Activated T-cell treated with anti-CD3 and anti-CD28 coated beads, Interleukin-2, amount 50 U/mL, for 24 hours (primary cell): Measurements from ENCODE around the gene TYW5.

ENCODE experiments used
- DNase-seq: peaks from one replicate; pipeline ENCODE4 v3.0.0-alpha.2; 2020
- H3K27ac Mint-ChIP-seq: 2 replicates; pipeline ENCODE4 v1.8.0; 2020; ENCODE audit warnings: mild to moderate bottlenecking, mixed read lengths
- H3K27me3 Mint-ChIP-seq: 2 replicates; pipeline ENCODE4 v1.8.0; 2020; ENCODE audit warnings: mixed read lengths
- H3K36me3 Mint-ChIP-seq: 2 replicates; pipeline ENCODE4 v1.8.0; 2020; ENCODE audit warnings: low read depth, mixed read lengths
- H3K4me1 Mint-ChIP-seq: 2 replicates; pipeline ENCODE4 v1.8.0; 2020; ENCODE audit warnings: low read depth, mixed read lengths
- H3K4me3 Mint-ChIP-seq: 2 replicates; pipeline ENCODE4 v1.8.0; 2020; ENCODE audit warnings: mild to moderate bottlenecking, moderate library complexity, mixed read lengths
- H3K9me3 Mint-ChIP-seq: 2 replicates; pipeline ENCODE4 v1.8.0; 2020; ENCODE audit warnings: mixed read lengths

The TYW5 gene

GRCh38 chr2:199882667-199883066 is 72.6 kb downstream of the TYW5 start:
- Mint-ChIP-seq H3K27ac (no peak overlapping the region), H3K36me3 (no peaks in the 10 kb centered on the region), H3K4me1 (no peaks in the 10 kb centered on the region), H3K27me3 (peaks cover 19% of the 10 kb centered on the region), H3K4me3 (no peak overlapping the region), H3K9me3 (peaks cover 7% of the 10 kb centered on the region)
- no peak for DNase-seq
